Prostate gland (tissue), 2 donors: Measurements from ENCODE around the gene GADD45A. TPM values are rescaled to one million over a fixed set of nuclear protein-coding genes. Genes with fewer than 3 reads are reported as not detected.

Experiments used
- DNase-seq: peaks from one replicate; pipeline ENCODE4 v3.0.0-alpha.2; 2019; ENCODE audit warnings: low spot score
- H3K27ac ChIP-seq, 2 donors: fragments of 200-600 bp; sonication (generic); 2 replicates each; pipeline ENCODE4 v1.5.1; 2017 to 2019
- H3K27me3 ChIP-seq: fragments of 200-600 bp; sonication (generic); replicated peaks from 2 replicates; pipeline ENCODE4 v1.5.1; 2019; ENCODE audit not compliant: insufficient read depth
- H3K36me3 ChIP-seq, 2 donors: fragments of 200-600 bp; sonication (generic); 1 replicate in 1 of 2; 2 replicates in 1 of 2; pipeline versions ENCODE4 v1.5.1 to v1.8.1; 2017 to 2019
- H3K4me1 ChIP-seq: fragments of 200-600 bp; sonication (generic); replicated peaks from 2 replicates; pipeline ENCODE4 v1.5.1; 2019
- H3K4me3 ChIP-seq, 2 donors: fragments of 200-600 bp; sonication (generic); 2 replicates each; pipeline ENCODE4 v1.5.1; 2017 to 2019
- H3K9me3 ChIP-seq: fragments of 200-600 bp; sonication (generic); 2 replicates; pipeline ENCODE4 v1.5.1; 2017
- CTCF ChIP-seq, 4 experiments: fragments of 200-600 bp in 2 of 4; fragments of 450-650 bp in 2 of 4; sonication (generic) in 2 of 4; IDR thresholded peaks; 1 replicate in 3 of 4; 2 replicates in 1 of 4; pipeline ENCODE4 v1.5.1; 2016 to 2019; ENCODE audit warnings: antibody characterized with exemption in 4 of 4, mild to moderate bottlenecking in 2 of 4, moderate library complexity in 2 of 4
- POLR2A ChIP-seq: fragments of 450-650 bp; IDR thresholded peaks from one replicate; pipeline ENCODE4 v1.6.1; 2016; ENCODE audit warnings: antibody characterized with exemption, mild to moderate bottlenecking
- POLR2AphosphoS5 ChIP-seq: sonication (generic); formaldehyde crosslinking; IDR thresholded peaks from one replicate; pipeline ENCODE4 v1.6.1; 2017; ENCODE audit warnings: antibody characterized with exemption
- WGBS: methylation state at CpG from one replicate; pipeline ENCODE4 v1.1.5; 2018; 5-methylcytosine and 5-hydroxymethylcytosine counted together
- intact Hi-C: fragments of 100-400 bp; cut with DNase I; formaldehyde crosslinking; loops from one replicate; pipeline ENCODE4 v1.14.2; 2022
- total RNA-seq, 2 donors: library from RNA; depleted of rRNA; stranded (reverse); fragments of >200 nt; gene quantifications; one replicate each; pipeline ENCODE4 v1.1.0, GENCODE V29; 2016

GADD45A gene
- total RNA-seq, 2 donors from 2014 or later: 28.9 to 43.9 TPM

GRCh38 chr1:67700220-67700619 is 15.2 kb downstream of the GADD45A start:
- 74% methylated on average over 4 of the region's 4 CpGs for WGBS
- no peak for DNase-seq
- Histone ChIP-seq H3K4me1 (no peaks in the 10 kb centered on the region), H3K9me3 (no peaks in the 10 kb centered on the region), H3K4me3 (no peak overlapping the region), H3K27ac (no peak overlapping the region), H3K36me3 (no peaks in the 10 kb centered on the region), H3K27me3 (no peaks in the 10 kb centered on the region)
- TF ChIP-seq CTCF (IDR thresholded peaks at IDR 0.05) (no peak), POLR2A (no peak), POLR2AphosphoS5 (no peak)
- intact Hi-C loops: no loop called here

GRCh38 chr1:67700692-67701410 is 15.8 kb downstream of the GADD45A start:
- H3K9me3 ChIP-seq: no peaks in the 10 kb centered on the region
- H3K27me3 ChIP-seq: no peaks in the 10 kb centered on the region
- DNase-seq: no peak
- H3K27ac ChIP-seq: no peak overlapping the region
- TF ChIP-seq POLR2A (no peak), CTCF (IDR thresholded peaks at IDR 0.05) (no peak), POLR2AphosphoS5 (no peak)
- WGBS: 61% methylated on average over 8 of the region's 8 CpGs
- no peak overlapping the region for H3K4me3 ChIP-seq
- H3K36me3 ChIP-seq: no peaks in the 10 kb centered on the region
- H3K4me1 ChIP-seq: no peaks in the 10 kb centered on the region
- intact Hi-C loops: no loop called here

DNA sequence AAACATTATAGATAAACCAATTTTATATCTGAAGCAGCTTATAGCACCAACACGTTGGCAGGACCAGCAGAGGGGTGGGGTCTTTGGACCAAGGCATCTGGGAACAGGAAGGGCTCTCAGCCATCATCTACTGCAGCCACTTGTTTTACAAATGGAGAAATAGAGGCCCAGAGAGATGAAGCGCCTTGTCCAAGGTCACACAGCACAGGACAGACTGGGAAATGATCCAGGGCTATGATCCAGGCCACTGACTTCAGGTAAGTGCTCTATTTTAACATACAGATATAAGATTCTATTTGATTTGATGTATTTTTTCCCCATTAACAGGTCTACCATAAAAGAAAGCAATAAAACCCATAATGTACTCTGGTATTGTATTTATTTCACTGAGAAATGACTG is 16.9 kb downstream of the GADD45A start:
- no peak overlapping the region for H3K4me3 ChIP-seq
- 83% methylated on average over 2 of the region's 2 CpGs for whole genome bisulfite sequencing
- no peaks in the 10 kb centered on the region for H3K36me3 ChIP-seq
- no peaks in the 10 kb centered on the region for H3K9me3 ChIP-seq
- no peaks in the 10 kb centered on the region for H3K4me1 ChIP-seq
- intact Hi-C loops: no loop called here
- no peak for DNase-seq
- no peak overlapping the region for H3K27ac ChIP-seq
- no peaks in the 10 kb centered on the region for H3K27me3 ChIP-seq
- no peak for TF ChIP-seq POLR2AphosphoS5
- TF ChIP-seq CTCF (IDR thresholded peaks at IDR 0.05): no peak
- no peak for TF ChIP-seq POLR2A

- Histone ChIP-seq H3K4me3 (no peak overlapping the region), H3K9me3 (no peaks in the 10 kb centered on the region), H3K27ac (no peak overlapping the region), H3K36me3 (no peaks in the 10 kb centered on the region), H3K27me3 (no peaks in the 10 kb centered on the region), H3K4me1 (no peaks in the 10 kb centered on the region)
- no peak for DNase-seq
- WGBS: 96% methylated on average over 3 of the region's 3 CpGs
- TF ChIP-seq CTCF (IDR thresholded peaks at IDR 0.05) (no peak), POLR2AphosphoS5 (no peak), POLR2A (no peak)
- intact Hi-C loops: no loop called here
Measured at GRCh38 chr1:67704351-67704750, 19.4 kb downstream of the GADD45A start.
